Hepatocyte (in vitro differentiated cells): ENCODE results near the gene GART. TPM values are rescaled to one million over a fixed set of nuclear protein-coding genes. Genes with fewer than 3 reads are reported as not detected.

Experiments used
- DNase-seq: peaks from one replicate; pipeline ENCODE4 v3.0.0-alpha.2; 2016; ENCODE audit warnings: low spot score
- H2AFZ ChIP-seq: fragments of 200-600 bp; sonication (generic); 2 replicates; pipeline ENCODE4 v1.6.0; 2016; ENCODE audit warnings: antibody characterized with exemption, mild to moderate bottlenecking
- H3K27ac ChIP-seq: fragments of 200-600 bp; sonication (generic); 2 replicates; pipeline ENCODE4 v1.5.1; 2016; ENCODE audit warnings: mild to moderate bottlenecking
- H3K27me3 ChIP-seq: fragments of 200-600 bp; sonication (generic); 2 replicates; pipeline ENCODE4 v1.6.1; 2016
- H3K36me3 ChIP-seq: fragments of 200-600 bp; sonication (generic); replicated peaks from 2 replicates; pipeline ENCODE4 v1.5.1; 2016; ENCODE audit warnings: low read depth; ENCODE audit not compliant: insufficient read depth
- H3K4me1 ChIP-seq: fragments of 200-600 bp; sonication (generic); 2 replicates; pipeline ENCODE4 v1.5.1; 2016; ENCODE audit warnings: mild to moderate bottlenecking, moderate library complexity; ENCODE audit not compliant: insufficient read depth
- H3K4me2 ChIP-seq: fragments of 200-600 bp; sonication (generic); 2 replicates; pipeline ENCODE4 v1.6.0; 2016
- H3K4me3 ChIP-seq: fragments of 200-600 bp; sonication (generic); 2 replicates; pipeline ENCODE4 v1.5.1; 2016; ENCODE audit warnings: mild to moderate bottlenecking
- H3K79me2 ChIP-seq: fragments of 200-600 bp; sonication (generic); 2 replicates; pipeline ENCODE4 v1.6.0; 2017; ENCODE audit warnings: mild to moderate bottlenecking
- H3K9me2 ChIP-seq: fragments of 200-600 bp; sonication (generic); replicated peaks from 2 replicates; pipeline ENCODE4 v1.6.0; 2017; ENCODE audit warnings: mild to moderate bottlenecking; ENCODE audit not compliant: insufficient read depth
- H3K9me3 ChIP-seq: fragments of 200-600 bp; sonication (generic); 2 replicates; pipeline ENCODE4 v1.5.1; 2016; ENCODE audit warnings: low read depth, mild to moderate bottlenecking
- H4K20me1 ChIP-seq: fragments of 200-600 bp; sonication (generic); 2 replicates; pipeline ENCODE4 v1.6.0; 2016; ENCODE audit warnings: mild to moderate bottlenecking; ENCODE audit not compliant: insufficient read depth, poor library complexity, severe bottlenecking
- EZH2 ChIP-seq: fragments of 200-600 bp; sonication (generic); IDR thresholded peaks from 2 replicates; pipeline ENCODE4 v1.6.1; 2016; ENCODE audit warnings: antibody characterized with exemption, mild to moderate bottlenecking, borderline replicate concordance
- EZH2phosphoT487 ChIP-seq: fragments of 200-600 bp; sonication (generic); IDR thresholded peaks from one replicate; pipeline ENCODE4 v1.6.1; 2018; ENCODE audit warnings: antibody characterized with exemption, mild to moderate bottlenecking, low read depth, moderate library complexity; ENCODE audit not compliant: unreplicated experiment, severe bottlenecking
- WGBS: methylation state at CpG from one replicate; pipeline ENCODE4 v1.1.6; 2016; ENCODE audit warnings: low lambda C conversion rate; ENCODE audit errors: missing lambda C conversion rate; 5-methylcytosine and 5-hydroxymethylcytosine counted together
- polyA plus RNA-seq: library from polyadenylated mRNA; unstranded; fragments of >200 nt; fragmentation: Nextera tagmentation; extraction: Ambion mirVana; gene quantifications from 2 replicates; pipeline ENCODE4 v1.2.1, GENCODE V29; 2016
- total RNA-seq: library from RNA; depleted of rRNA; stranded (reverse); fragments of >200 nt; gene quantifications from 2 replicates; pipeline ENCODE4 v1.2.3, GENCODE V29; 2014
- TF ChIP-seq, protein P1 (sequence below): fragments of 200-600 bp; sonication (generic); IDR thresholded peaks from 2 replicates; pipeline ENCODE4 v1.5.1; 2016; ENCODE audit warnings: antibody characterized with exemption, mild to moderate bottlenecking; ENCODE audit not compliant: poor library complexity

Gene GART
- total RNA-seq (83.3 and 99.6 TPM in 2 replicates), polyA plus RNA-seq (41.6 TPM in 2 replicates)

DNA sequence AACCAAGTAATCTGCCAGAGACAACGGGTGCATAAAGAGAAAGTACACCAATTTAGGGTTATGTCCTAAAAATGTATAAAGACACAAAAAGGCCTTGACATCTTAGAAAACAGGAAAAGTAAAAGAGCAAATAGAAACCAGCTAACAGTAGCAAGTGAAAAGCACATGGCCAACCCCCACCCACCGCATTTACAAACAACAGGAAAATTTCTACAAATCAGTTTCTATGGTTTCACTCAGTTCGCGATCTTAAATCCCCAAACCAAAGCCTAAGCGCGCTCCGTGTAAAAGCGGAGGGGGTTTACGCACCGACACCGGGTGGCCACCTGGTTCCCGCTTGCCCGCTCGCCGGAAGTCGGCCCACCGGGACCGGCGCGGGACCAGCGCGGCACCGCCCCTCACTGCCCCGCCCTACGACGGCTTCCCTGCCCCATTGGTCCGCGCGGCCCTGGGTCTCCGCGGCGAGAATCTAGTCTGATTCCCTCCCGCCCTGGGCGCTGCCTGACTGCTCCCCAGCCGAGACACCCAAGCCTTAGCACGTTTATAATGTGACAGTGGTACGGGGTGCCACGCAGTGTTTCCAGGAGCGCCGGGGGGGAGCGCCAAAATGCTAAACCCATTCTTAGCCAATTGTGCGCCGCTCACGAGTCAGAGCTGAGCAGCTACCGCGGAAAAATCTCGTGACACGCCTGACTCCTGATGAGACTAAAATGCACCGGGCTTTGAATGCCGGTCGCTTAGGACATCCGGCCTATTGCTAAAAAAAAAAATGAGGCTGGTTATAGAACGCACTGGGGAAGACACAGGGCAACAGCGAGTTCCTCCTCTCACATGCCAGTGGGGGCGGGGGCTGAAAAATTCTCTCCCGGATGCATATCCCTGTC is at the start of gene GART:
Gene GART (minus strand): TSS at position 362 of the 884 bp plus-strand sequence. CDS start 2,802 bp downstream, outside the sequence.
- peaks cover 81% of the 10 kb centered on the region for H3K79me2 ChIP-seq
- H3K4me1 ChIP-seq, result peaks cover 16% of the 10 kb centered on the region
- no peaks in the 10 kb centered on the region for H3K9me2 ChIP-seq
- no peaks in the 10 kb centered on the region for H3K36me3 ChIP-seq
- H3K9me3 ChIP-seq, result no peaks in the 10 kb centered on the region
- peaks cover 36% of the 10 kb centered on the region for H4K20me1 ChIP-seq
- H3K4me3 ChIP-seq, result peak within 1 kb of the TSS; percentile 76
- H3K4me2 ChIP-seq, result peak within 1 kb of the TSS; percentile 78
- H2AFZ ChIP-seq, result peak within 1 kb of the TSS; percentile 47
- peak within 1 kb of the TSS; percentile 98 for H3K27ac ChIP-seq
- WGBS, result 1% methylated on average over 53 of the region's 56 CpGs
- TF ChIP-seq EZH2phosphoT487 (no peak), EZH2 (no peak)
- TF ChIP-seq, protein P1, sequence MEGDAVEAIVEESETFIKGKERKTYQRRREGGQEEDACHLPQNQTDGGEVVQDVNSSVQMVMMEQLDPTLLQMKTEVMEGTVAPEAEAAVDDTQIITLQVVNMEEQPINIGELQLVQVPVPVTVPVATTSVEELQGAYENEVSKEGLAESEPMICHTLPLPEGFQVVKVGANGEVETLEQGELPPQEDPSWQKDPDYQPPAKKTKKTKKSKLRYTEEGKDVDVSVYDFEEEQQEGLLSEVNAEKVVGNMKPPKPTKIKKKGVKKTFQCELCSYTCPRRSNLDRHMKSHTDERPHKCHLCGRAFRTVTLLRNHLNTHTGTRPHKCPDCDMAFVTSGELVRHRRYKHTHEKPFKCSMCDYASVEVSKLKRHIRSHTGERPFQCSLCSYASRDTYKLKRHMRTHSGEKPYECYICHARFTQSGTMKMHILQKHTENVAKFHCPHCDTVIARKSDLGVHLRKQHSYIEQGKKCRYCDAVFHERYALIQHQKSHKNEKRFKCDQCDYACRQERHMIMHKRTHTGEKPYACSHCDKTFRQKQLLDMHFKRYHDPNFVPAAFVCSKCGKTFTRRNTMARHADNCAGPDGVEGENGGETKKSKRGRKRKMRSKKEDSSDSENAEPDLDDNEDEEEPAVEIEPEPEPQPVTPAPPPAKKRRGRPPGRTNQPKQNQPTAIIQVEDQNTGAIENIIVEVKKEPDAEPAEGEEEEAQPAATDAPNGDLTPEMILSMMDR, result no peak
- peak; percentile 91 for DNase-seq
- no peaks in the 10 kb centered on the region for H3K27me3 ChIP-seq

DNA sequence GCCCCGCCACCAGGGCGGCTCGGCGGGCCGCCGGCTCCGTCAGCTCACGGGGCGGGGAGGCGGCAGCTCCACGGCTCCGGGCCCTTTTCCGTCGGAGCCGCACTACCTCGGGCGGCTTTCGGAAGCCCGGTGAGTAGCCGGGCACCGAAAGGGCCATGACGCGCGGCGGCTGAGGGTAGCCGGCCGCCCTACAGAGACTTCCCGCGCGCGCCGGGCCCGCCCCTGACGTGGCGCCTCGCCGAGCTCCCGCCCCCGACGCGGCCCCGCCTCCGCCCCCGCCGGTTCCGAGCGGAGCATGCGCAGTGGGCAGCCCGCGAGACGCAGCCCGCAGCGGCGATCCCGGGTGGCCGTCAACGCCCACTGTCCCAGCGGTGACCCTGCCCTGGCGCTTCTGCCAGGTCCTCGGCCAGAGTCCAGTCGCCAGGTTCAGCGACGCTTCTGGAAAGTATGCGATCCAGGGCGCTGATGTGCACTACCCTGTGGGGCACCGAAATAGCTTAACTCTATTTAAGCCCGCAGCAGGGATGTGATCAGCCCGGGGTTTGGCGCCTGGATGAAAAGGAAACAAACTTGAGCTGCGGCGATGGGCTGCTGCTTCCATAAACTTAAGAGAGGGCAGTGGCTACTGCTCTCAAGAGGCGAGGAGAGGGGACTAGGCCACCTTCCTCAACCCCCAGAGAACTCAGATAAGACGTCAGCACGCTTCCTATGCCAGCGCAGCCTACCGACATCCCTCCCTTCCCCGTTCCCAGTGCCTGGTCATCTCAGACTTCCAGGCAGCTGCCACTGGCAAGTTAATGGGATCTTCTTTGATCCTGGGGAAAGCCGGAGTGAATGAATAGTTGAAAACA is 46.8 kb upstream of the GART start, which contains the start of gene DONSON:
Gene DONSON (minus strand): TSS at position 200 of the 851 bp plus-strand sequence. CDS start 43 bp downstream, at position 157.
- Histone ChIP-seq H3K27ac (peak within 1 kb of the TSS; percentile 91), H3K4me3 (peak within 1 kb of the TSS; percentile 78), H3K27me3 (no peaks in the 10 kb centered on the region), H2AFZ (peak within 1 kb of the TSS; percentile 94), H3K4me2 (peak within 1 kb of the TSS; percentile 86), H3K79me2 (peaks cover 34% of the 10 kb centered on the region), H4K20me1 (no peaks in the 10 kb centered on the region), H3K9me3 (no peaks in the 10 kb centered on the region), H3K4me1 (peaks cover 9% of the 10 kb centered on the region), H3K9me2 (no peaks in the 10 kb centered on the region), H3K36me3 (no peaks in the 10 kb centered on the region)
- TF ChIP-seq, protein P1, result no peak
- no peak for TF ChIP-seq EZH2phosphoT487
- TF ChIP-seq EZH2, result no peak
- DNase-seq, result peak; percentile 96
- under 1% methylated on average over 31 of the region's 78 CpGs for WGBS

DNA sequence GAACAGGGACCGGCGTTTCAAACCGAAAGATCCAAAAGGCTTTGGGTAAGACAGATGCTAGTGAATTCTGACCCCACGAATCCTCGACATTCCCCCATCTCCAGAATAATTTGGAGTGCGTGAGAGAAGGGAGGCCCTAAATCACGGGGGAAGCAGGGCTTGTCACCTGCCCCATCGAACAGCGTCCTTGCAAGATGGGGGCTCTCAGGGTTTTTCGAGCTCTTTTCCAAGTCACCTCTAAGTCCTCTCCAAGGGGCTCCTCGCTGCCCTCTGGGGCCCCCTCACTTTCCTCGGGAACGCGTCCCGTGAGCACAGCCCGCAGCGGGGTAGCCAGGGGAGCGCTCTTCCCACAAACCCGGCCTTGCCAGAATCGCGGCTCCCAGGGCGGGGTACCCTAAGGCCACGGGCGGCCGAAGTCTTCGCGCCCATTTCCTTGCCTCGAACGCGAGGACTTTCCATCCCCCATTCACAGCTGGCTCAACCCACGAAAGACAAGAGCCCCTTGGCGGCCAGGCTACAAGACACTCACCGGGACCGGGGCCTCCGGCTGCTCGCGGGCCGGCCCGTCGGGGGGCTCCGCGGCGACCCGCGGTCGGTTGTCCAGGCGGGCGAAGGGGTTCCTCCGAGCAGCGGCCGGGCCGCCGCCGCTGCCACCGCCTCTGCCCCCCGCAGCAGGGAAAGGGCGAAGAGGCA is 46.0 kb upstream of the GART start:
- peaks cover 34% of the 10 kb centered on the region for H3K79me2 ChIP-seq
- peak; percentile 64 for DNase-seq
- H3K4me3 ChIP-seq, result peak overlapping the region; percentile 78
- H3K4me1 ChIP-seq, result peaks cover 9% of the 10 kb centered on the region
- TF ChIP-seq EZH2, result no peak
- H3K27ac ChIP-seq, result peak overlapping the region; percentile 91
- peak overlapping the region; percentile 86 for H3K4me2 ChIP-seq
- H2AFZ ChIP-seq, result peak overlapping the region; percentile 94
- no peaks in the 10 kb centered on the region for H3K9me2 ChIP-seq
- H3K9me3 ChIP-seq, result no peaks in the 10 kb centered on the region
- H3K27me3 ChIP-seq, result no peaks in the 10 kb centered on the region
- WGBS, result 3% methylated on average over 42 of the region's 57 CpGs
- no peaks in the 10 kb centered on the region for H4K20me1 ChIP-seq
- no peaks in the 10 kb centered on the region for H3K36me3 ChIP-seq
